Measurements from ENCODE around the gene JARID2.
"Not testable (repeated sequence)": the region's sequence is repeated elsewhere in the genome, so short reads cannot be mapped to it uniquely, and the experiment has no call there.

Gene JARID2

GRCh38 chr6:15405129-15406068 lies 159.5 kb downstream of the JARID2 start:
- no peak for DNase-seq

DNA sequence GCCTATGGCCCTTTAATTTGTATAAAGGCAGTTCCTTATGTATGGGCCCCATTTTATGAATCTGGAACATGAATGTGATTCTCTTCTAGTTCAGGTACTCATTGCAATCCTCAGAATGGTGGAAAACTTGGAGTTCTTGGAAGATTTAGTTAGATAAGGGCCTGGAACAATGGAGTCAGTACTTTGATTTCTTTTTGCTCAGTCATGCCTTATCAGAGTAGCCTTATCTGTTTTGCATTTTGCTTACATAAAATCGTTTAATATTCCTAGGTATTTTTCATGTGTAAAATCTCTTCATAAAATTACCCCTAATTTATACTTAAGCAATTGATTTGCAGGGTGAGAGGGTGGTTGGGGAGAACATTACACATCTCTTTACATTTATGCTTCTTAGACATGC lies 160.6 kb downstream of the JARID2 start:
- no peak for DNase-seq

DNA sequence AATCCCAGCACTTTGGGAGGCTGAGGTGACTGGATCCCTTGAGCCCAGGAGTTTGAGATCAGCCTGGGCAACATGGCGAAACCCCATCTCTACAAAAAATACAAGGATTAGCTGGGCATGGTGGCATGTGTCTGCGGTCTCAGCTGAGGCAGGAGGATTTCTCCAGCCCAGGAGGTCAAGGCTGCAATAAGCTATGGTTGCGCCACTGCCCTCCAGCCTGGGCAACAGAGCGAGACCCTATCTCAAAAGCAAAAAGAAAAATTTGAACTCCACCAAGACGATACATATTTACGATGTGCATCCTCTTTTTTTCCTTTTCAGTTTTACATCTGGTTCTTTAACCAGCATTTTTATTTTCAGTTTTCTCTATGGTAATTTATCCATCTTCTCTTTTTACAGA lies 162.1 kb downstream of the JARID2 start:
- no peak for DNase-seq

DNA sequence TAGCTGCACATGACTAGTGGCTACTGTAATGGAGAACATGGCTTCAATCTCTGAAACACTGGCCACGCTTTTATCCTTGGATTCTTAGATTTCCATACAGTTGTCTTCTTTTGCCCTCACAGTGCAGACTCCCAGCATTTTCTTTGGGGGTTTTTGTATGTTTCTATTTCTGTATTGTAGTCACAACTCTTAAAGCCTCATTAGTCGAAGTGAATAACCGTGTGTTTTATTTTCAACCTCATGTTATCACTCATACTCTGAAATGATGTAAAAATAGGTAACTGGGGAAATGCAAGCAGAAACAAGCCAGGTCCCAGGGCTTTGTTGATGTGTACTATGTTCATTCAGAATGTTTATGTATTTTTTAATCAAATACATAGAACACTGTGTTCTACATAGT lies 162.9 kb downstream of the JARID2 start:
- no peak for DNase-seq

DNA sequence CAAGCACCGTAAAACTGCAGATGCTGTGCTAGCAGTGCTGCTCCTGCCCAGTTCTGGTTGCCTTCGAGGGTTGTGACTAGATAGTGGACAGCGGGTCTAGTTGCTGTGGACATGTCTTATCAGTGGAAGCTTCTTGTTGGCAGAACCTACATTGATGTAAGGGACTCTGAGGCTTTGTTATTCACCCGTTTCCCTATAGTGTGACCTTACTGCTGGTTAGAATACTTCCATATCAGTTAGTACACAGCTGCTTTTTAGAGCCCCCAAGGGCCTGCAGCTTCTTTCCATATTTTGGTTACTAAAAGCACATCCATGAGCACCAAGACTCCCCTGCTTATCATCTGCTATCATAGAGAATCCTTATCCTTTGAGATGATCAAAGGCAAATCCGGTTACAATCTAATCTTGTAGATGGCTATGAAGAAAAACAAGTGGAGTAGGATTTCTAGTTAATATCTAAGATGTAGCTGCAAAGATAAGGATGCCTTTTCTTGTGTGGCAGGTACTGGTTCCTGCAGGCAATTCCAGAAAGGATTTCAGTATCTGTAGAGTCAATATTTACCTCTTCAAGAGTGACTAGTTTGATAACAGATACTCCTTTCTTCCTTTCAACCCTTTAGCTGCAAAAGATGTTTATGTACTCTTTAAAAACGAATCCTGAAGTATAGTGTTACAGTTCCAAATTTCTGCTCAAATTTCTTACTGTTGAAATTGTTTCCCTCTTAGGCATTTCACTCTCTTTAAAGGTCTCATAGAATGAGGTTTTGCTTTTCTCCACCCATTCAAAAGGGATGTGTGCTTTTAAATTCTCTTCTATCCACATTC lies 163.6 kb downstream of the JARID2 start:
- DNase-seq = no peak

DNA sequence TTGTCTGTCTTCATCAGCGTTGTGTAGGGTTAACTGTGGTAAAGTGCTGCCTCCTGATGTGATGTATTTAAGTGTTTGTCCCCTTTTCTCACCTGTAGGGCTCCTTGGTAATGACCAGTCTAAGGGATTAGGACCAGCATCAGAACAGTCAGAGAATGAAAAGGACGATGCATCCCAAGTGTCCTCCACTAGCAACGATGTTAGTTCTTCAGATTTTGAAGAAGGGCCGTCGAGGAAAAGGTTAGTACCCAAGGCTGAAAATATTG lies 164.2 kb downstream of the JARID2 start:
- DNase-seq = no peak

DNA sequence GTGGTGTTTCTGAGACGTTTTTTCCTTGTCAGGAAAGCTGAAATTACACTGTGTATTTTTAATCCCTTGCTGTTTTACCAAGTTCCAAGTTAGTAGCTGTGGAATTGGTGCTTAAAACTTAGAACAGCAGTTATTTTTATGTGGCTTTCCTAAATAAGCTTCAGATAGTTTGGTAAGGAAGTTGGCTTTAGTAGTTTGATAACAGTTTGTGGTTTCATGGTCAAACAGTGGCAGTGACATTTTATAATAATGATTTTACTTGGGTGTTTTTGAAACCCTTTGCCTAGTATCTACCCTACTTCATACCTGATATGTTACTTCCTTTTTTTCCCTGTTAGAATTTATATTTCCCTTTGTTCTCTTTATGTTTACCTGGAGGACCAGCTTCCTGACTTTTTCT lies 164.9 kb downstream of the JARID2 start:
- no peak for DNase-seq

GRCh38 chr6:15411766-15412165 lies 165.9 kb downstream of the JARID2 start:
- DNase-seq = no peak

DNA sequence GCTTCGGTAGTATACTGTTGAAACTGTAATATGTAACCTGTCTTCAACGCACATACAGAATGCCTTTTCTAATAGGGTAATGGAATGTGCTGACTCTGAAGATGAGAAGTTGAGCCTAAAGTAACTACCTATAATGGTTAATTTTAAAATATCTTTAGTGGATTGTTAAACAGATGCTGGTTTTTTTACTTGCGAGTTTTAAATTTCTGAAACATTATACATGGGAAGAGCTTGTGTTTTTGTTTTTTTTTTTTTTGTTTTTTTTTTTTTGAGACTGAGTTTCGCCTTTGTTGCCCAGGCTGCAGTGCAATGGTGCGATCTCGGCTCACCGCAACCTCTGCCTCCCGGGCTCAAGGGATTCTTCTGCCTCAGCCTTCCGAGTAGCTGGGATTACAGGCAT lies 166.9 kb downstream of the JARID2 start:
- no peak for DNase-seq

DNA sequence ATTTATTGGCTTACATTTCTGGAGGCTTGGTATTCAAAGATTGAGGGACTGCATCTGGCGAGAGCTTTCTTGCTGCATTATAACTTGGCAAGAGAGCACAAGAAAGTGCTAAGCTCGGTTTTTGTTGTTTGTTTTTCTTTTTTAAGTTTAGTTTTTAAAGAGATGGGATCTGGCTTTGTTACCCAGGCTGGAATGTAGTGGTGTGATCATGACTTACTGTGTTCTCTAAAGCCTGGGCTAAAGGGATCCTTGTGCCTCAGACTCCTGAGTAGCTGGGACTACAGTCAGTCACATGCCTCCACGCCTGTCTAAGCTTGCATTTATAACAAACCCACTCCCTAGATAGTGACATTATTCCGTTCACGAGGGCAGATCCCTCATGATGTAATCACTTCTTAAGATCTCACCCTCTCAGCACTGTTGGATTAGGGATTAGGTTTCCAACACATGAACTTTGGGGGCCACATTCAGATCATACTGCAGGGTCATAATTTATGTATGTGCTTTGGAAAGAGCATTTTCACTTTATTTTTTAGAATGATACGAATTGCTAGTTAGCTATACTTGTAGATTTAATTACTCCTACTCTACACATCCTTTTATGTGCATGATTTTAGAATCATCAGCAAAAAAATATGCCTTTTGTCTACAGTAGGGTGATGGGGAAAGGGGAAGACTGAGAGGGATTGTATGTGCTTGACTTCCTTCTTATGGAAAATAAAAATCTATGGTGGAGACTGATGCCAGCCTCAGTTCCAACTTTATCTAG lies 167.8 kb downstream of the JARID2 start:
- DNase-seq = no peak

- DNase-seq = no peak
Observed at GRCh38 chr6:15414235-15414612, 168.4 kb downstream of the JARID2 start.

GRCh38 chr6:15415622-15416021 lies 169.8 kb downstream of the JARID2 start:
- not testable (repeated sequence) for DNase-seq

- no peak for DNase-seq
Observed at GRCh38 chr6:15416932-15417509, 171.2 kb downstream of the JARID2 start.

- no peak for DNase-seq
Observed at GRCh38 chr6:15417811-15418210, 171.9 kb downstream of the JARID2 start.

- DNase-seq = no peak
Observed at GRCh38 chr6:15419493-15419892, 173.6 kb downstream of the JARID2 start.

- no peak for DNase-seq
Observed at GRCh38 chr6:15420959-15421438, 175.1 kb downstream of the JARID2 start.

GRCh38 chr6:15421945-15422733 lies 176.3 kb downstream of the JARID2 start:
- no peak for DNase-seq

GRCh38 chr6:15423286-15423993 lies 177.6 kb downstream of the JARID2 start:
- DNase-seq = no peak

DNA sequence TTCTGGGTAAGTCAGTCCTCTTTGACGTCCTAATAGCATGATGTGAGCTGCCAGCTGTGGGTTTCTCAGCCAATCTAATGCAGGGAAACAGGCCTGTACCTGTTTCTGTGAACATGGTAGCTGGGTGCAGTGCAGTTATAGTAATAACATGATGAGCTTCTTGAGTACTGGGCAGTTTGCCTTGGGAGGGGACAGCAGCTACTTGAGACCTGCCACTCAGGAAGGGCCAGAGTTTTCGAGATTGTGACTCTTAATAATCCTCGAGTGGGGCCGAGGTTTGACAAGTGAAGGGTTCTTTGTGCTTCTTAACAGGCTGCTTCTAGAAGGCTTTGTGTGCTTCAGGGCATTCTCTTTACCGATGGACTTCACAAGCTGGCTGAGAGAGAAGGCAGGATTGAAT lies 180.1 kb downstream of the JARID2 start:
- DNase-seq = no peak

- no peak for DNase-seq
Observed at GRCh38 chr6:15426395-15426794, 180.5 kb downstream of the JARID2 start.

DNA sequence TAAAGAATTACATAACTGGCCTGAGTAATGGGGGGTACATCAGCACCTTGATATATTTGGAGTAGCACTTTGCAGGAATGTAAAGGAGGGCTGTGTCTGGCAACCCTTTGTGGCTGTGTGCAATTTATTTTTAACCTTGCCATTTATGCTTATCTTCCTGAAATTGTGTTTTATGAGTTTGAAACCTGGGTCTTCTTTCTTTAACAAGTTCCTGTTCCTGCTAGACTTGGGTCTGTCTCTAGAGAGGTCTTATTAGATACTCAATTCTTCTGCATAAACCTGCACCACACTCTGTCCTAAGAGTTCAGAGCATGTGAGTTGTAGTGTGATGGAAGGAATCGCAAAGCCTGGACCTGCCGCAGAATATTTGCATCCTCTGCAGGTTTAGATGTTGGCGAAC lies 181.0 kb downstream of the JARID2 start:
- no peak for DNase-seq

Data from NCI-H1930 (cell line).